ENCODE measurements around the gene LRRTM3. TPM values are rescaled to one million over a fixed set of nuclear protein-coding genes. Genes with fewer than 3 reads are reported as not detected.

LRRTM3 gene
- 5.2 TPM for total RNA-seq

DNA sequence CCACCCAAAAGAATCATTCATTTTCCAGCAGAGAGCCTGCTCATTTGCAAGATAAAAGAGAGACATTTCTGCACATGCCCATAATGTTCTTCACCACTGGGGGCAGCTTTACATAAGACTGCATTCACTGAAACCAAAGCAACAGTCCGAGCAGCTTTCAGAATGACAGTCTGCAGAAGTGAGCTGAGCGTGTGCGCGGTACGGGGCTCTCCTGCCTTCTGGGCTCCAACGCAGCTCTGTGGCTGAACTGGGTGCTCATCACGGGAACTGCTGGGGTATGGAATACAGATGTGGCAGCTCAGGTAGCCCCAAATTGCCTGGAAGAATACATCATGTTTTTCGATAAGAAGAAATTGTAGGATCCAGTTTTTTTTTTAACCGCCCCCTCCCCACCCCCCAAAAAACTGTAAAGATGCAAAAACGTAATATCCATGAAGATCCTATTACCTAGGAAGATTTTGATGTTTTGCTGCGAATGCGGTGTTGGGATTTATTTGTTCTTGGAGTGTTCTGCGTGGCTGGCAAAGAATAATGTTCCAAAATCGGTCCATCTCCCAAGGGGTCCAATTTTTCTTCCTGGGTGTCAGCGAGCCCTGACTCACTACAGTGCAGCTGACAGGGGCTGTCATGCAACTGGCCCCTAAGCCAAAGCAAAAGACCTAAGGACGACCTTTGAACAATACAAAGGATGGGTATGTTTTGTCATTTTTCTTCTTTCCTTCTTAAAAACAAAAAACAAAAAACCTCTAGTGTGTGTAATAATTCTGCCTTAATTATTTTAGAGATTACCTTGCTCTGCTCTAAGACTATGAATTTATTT lies at the start of gene LRRTM3:
Gene LRRTM3, plus strand, starts transcription at position 141 of the 820 bp plus-strand sequence.

Data from camera-type eye (tissue), 1 donor.